Dermis blood vessel endothelial cell (primary cell): ENCODE results near the gene URM1. TPM values are rescaled to one million over a fixed set of nuclear protein-coding genes. Genes with fewer than 3 reads are reported as not detected.
"Not testable (repeated sequence)": the region's sequence is repeated elsewhere in the genome, so short reads cannot be mapped to it uniquely, and the experiment has no call there.

ENCODE experiments used
- DNase-seq: peaks from one replicate; pipeline ENCODE4 v3.0.0; 2010
- total RNA-seq: library from RNA; depleted of rRNA; stranded (reverse); fragments of >200 nt; gene quantifications from 2 replicates; pipeline ENCODE4 v1.2.3, GENCODE V29; 2014

The URM1 gene
- 64.8 and 97.7 TPM in 2 replicates for total RNA-seq

DNA sequence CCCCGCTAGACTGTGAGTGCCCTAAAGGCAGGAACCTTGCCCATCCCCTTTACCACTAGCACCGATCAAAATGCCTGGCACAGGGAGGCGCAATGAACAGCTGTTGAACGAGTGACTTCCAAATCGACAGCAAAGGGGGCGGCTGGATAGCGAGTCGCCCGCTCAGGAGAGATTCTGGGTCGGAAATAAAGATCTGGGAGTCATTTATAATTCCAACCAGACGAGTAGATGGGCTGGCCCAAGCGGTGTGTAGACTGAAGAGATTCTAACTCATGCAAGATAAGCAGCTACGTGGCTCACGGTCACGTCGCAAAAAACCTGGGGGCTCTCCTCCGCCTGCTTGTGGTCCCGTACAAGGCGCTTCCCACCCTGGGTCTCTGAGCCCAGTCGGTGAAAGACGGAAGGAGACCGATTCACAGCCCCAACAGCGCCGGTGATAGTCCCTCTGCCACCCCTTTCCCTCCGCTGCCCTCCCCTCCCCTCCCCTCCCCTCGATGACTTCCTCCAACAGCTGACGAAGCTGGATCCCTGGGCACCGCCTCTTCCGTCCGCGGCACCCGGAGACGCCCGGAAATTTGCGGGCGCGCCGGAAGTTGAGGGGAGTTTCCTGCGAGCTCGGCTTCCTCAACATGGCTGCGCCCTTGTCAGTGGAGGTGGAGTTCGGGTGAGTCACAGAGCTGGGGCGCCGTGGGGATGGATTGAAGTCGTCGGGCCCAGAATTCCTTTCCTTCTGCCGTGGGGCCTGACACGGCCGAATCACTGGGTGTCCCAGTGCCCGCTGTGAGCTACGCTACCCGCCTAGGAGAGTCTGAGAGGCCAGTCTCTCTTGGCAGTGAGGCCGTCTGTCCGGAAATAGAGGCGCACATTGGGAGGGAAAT, at the start of gene URM1:
TSS of gene URM1 (plus strand) at position 623 of the 878 bp plus-strand sequence. CDS start at position 630, 7 bp downstream.
- peak; percentile 96 for DNase-seq

DNA sequence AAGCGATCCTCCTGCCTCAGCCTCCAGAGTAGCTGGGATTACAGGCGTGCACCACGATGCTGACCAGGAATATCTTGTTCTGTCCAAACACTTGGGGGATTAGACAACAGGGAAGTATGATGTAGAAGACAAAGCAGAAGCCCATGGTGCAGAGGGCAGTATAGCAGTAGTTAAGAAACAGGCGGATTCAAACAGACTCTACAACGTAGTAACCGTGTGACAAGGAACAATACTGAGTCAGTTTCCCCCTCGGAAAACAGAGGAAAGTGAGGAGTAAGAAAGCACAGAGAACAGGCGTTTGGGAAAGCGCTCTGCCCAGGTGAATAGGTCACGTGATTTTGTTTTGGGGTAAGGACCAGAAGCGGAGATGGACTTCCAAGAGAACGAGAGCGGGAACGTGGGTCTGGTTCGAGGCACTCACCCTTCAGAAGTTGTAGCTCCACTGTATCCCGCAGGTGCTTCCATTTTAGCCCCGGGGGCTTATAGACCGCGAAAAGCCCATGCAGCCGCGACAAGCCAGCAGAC, 49.2 kb upstream of the URM1 start:
- DNase-seq, result peak; percentile 42

DNA sequence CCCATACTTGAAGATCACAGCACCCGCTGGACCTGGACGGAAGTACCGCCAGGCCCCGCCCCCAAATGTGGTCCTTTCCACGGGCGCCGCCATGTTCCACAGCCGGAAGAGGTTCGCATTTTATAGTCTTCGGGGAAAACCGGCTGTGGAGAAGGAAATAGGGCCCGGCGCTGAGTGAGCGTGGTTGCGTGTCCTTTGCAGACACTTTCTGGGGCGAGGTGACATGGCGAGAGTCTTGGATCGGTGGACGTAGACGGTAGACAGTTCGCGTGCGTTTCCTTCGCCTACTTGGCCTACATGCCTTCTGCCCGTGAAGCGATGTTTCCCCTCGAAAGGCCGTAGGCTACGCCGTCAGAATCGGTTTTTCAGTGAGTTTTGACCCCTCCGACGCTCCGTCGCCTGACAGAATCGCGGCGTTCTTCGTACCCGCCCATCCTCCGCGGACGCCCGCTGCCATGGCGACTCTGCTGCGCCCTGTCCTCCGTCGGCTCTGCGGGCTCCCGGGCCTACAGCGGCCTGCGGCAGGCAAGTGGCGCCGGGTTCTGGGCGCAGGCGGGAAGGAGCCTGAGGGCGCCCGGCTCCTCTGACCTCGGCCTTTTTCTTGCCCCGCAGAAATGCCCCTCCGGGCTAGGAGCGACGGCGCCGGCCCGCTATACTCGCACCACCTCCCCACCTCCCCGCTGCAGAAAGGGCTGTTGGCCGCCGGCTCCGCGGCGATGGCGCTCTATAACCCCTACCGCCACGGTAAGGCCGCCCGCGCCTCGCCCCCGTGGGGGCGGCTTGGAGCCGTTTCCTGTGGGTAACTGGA, 48.6 kb upstream of the URM1 start, which contains the start of the genes COQ4 and TRUB2:
TSS of gene COQ4 (plus strand) at position 436 of the 808 bp plus-strand sequence. CDS start at position 456, 20 bp downstream.
TSS of gene TRUB2 (minus strand) at position 44 of the 808 bp plus-strand sequence. CDS start at position 5, 39 bp downstream.
- DNase-seq, result peak; percentile 96

DNA sequence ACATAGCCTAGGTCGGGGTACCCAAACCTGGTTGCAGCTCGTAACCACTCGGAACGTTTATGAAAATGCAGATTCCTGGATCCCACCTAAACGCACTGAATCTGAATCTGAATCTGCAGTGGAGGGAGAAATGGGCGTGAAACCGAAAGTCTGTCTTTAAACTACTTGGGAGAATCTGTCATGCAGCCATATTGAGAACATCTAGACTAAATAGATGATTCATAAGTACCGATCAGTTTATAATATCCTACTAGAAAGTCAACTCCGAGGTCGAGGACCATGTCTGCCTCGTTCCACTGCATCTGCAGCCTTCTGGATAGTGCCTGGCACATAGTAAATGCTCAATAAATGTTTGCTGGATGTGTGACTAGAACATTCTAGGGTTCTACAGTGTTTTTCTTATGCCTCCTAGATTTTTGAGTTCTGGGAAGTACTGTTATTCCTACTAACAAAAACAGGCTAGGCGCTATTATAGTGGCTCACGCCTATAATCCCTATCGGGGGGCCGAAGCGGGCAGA, 47.9 kb upstream of the URM1 start:
- DNase-seq, result peak; percentile 41

DNA sequence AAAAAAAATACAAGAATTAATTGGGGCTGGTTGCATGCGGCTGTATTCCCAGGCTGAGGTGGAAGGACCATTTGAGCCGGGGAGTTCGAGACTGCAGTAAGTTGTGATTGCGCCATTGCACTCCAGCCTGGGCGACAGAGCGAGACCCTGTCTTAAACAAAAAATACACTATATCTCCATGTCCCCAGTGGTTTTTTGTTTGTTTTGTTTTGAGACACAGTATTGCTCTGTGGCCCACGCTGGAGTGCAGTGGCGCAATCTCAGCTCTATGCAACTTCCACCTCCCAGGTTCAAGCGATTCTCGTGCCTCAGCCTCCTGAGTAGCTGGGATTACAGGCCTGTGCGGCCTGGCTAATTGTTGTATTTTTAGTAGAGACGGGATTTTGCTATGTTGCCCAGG, 47.4 kb upstream of the URM1 start:
- no peak for DNase-seq

DNA sequence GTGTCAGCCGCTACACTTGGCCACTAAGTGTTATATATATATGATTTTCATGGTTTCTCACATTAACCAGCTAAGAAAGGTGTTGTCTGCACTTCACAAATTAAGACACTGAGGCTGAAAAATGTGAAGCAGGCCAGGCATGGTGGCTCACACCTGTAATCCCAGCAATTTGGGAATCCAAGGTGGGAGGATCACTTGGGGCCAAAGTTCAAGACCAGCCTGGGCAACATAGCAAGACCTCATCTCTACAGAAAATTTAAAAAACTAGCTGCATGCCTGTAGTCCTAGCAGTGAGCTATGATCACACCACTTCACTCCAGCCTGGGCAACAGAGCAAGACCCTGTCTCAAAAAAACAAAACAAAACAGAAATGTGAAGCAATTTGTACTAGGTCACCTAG, 46.8 kb upstream of the URM1 start:
- no peak for DNase-seq

DNA sequence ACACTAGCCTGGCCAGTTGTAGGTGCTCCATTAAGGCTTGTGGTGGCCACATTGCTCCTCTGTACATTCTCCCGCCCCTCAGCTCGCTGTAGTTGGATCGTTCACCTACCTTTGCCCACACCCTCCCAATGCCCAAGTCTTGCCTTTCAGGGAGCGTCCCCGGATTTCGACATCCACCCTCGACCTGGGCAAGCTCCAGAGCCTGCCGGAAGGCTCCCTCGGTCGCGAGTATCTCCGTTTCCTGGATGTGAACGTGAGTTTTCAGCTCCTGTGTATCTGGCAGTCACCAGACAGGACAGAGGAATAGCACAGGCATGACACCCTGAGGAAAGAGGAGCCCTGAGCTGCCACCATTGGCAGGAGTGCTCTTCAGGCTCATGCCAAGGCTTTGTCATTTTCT, 45.5 kb upstream of the URM1 start:
- DNase-seq, result no peak

DNA sequence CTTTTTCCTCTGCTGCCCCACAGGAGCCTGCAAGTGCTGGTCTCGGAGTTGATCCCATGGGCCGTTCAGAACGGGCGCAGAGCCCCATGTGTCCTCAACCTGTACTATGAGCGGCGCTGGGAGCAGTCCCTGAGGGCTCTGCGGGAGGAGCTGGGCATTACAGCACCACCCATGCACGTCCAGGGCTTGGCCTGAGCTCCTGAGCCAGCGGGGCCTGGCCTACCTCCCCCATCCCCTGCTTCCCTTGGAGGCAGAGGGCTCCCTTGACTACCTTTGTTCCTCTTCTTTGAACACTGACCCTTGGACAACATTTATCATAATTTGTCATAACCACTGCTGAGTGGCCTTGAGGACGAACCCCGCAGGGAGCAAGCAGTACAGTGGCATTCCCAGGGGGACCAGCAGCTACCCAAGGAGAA, 37.7 kb upstream of the URM1 start:
- no peak for DNase-seq

DNA sequence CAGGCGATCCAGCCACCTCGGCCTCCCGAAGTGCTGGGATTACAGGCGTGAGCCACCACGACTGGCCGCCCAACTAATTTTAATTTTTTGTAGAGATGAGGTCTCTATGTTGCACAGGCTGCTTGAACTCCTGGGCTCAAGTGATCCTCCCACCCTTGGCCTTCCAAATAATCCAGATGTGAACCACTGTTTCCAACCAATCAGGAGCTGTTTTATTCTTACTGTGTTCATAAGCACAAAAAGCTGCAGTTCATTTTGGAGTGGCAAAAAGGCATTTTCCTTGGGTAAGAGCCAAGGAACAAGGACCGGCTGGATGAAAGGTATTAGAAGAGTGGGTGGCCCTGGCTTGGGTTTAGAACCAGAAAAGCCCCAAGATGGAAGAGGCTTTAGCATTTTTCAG, 36.0 kb upstream of the URM1 start:
- DNase-seq, result no peak

DNA sequence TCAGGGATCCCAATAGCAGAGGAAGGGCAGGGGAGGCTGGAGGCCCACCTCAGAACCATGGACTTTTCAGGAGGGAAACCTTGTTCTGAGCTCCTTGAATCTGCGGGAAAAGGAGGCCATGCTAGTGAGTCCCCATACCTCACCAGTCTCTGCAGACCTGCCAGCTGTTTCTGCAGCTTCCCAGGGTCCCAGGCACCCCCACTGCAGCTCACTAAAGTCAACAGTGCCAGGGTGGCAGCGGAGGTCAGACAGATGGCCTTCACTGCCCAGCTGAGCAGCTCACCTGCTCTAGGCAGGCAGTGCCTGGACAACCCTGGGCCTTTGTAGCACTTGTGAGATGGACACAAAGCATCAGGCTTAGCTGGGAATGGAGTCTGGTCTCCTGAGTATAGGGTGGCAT, 35.3 kb upstream of the URM1 start:
- no peak for DNase-seq

DNA sequence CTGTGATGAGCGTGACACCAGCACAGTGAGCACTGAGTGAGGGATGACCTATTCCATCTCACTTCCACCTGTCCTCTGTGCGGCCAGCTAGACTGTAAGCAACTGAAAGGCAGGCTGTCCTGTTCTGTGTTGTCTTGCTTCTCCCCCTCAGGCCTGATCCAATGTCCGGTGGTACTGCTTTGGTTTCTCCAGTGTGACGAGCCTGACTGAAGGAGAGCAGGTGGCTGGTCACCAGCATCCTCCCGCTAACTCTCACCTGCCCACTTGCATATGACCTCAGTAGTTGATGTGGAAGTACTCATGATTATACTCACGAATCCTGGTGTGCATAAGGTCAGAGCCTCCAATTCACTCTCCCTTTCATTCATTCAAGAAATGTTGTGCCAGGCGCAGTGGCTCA, 33.2 kb upstream of the URM1 start:
- no peak for DNase-seq

DNA sequence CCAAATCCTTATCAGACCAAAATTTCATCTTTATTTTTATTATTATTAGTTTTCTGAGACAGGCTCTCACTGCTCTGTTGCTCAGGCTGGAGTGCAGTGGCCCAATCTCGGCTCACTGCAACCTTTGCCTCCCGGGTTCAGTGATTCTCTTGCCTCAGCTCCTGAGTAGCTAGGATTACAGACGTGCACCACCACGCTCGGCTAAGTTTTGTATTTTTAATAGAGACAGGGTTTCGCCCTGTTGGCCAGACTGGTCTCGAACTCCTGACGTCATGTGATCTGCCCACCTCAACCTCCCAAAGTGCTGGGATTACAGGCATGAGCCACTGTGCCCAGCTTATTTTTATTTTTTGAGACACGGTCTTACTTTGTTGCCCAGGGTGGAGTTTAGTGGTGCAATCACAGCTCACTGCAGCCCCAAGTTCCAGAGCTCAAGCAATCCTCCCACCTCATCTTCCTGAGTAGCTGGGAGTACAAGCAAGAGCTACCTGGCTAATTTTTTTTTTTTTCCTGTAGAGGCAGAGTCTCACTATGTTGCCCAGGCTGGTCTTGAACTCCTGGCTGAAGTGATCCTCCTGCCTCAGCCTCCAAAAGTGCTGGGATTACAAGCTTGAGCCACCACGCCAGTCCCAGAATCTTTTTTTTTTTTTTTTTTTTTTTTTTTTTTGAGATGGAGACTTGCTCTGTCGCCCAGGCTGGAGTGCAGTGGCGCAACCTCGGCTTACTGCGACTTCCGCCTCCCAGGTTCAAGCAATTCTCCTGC, 32.1 kb upstream of the URM1 start:
- DNase-seq, result not testable (repeated sequence)

DNA sequence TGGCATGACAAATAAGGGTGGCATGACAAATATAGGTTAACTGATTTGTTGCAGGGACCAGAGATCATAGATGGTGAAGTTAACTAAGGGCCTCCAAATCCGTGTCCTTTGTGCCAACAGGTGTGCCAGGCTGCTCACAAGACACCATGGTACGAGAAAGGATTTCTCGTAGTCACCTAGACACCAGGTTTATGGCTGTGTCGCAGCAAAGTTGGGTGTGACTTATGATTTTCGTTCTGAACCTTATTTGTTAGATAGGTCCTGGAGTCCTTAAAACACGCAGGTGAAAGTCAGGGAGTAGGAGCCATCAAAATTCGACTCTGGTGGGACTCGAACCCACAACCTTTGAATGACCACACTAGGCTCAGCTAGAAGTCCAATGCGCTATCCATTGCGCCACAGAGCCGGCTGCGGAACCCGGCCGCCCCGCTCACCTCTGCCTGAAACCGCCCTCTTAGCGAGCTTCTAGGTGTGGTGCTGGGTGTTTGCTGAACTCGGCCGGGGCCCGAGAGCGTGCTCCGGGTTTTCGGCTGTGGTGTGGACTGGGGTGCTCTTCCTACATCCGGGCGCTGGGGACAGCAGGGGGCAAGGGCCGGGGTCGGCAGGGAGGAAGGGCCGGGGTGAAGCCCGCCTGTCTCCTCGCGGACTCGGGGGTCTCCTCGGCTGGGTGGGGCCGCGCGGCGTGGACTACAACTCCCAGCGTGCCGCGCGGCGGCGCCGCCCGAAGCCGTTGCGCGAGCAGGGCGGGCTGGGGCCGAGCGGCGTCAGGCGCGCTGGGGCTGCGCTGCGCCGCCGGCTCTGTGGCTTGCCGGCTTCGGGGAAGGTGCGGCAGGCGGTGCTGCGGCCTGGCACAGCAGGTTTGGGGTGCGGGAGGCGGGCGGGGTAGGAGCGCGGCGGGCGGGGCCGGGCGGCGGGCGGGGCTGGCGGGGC, 31.1 kb upstream of the URM1 start, which contains the start of gene SLC27A4:
TSS of gene SLC27A4 (plus strand) at position 767 of the 930 bp plus-strand sequence. CDS start 2,606 bp downstream, outside the sequence.
- peak; percentile 83 for DNase-seq

DNA sequence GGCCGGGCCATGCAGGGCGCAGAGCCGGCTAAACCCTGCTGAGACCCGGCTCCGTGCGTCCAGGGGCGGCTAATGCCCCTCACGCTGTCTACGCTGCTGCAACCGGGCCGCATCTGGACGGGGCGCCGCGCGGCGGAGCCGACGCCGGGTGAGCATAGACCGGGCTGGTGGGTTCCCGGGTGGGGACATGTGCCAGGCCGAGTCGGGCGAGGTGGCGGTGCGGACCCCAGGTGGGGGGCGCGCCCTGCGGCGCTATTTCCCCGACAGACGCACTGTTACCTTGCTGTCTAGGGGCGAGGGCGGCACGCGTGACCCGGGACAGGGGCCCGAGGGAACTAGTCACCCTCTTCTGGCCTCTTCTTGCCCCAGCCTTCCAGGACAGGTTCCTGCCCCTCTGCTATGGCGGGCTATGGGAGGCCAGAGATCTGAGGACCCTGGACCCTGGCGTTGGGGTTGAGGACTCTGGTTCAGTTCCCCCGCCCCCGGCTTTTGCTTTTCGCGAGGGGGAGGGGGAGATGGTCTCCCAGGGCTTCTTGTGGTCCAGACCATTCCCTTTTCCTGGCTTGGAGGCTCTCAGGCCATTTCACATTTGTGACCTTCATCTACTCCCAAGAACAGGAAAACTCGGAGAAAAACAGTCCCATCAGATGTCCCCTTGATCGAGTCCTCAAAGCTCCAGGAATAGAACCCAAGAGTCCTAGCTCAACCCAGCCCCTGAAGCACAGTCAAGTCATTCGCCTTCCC, 30.3 kb upstream of the URM1 start:
- DNase-seq, result peak; percentile 18

DNA sequence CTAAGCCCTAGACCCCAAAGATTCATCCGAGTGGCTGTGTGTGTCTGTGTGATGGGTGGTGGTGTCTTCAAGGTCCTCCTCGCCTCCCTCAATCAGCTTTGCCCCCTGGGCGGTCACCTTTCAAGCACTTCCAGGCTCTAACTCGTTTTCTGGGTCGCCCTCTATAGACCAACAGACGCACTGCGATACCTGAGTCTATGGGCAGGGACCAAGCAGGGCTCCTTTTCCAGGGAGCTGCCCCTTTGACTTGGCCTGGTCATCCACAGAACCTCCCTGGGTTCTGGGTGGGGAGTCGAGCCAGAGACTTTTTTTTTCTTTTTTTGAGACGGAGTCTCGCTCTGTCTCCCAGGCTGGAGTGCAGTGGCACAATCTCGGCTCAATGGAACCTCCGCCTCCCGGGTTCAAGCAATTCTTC, 29.7 kb upstream of the URM1 start:
- DNase-seq, result peak; percentile 86

DNA sequence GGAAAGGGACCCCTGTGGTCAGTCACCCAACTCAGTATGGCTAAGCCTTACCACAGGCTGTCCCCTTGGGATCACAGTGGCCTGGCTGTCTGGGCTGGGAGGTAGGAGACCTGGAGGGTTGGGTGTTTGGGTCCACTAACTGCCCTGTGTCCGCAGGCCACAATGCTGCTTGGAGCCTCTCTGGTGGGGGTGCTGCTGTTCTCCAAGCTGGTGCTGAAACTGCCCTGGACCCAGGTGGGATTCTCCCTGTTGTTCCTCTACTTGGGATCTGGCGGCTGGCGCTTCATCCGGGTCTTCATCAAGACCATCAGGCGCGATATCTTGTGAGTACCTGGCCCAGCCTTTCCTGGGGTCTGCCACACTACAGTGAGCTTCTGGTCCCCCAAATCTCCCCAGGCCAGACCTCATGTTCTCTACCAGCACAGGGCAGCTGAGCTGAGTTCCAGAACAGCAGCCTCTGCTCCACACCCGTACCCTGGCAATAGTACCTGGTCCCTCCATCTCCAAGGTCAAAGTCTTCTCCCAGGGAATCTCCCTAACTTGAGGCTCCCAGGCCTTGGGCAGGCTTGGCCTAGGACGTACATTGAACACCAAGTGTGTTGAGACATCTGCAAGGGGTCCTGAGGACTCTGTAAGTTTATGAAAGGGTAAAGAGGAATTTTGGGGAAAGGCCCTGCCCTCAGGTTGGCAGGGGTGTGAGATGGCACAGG, 28.0 kb upstream of the URM1 start:
- no peak for DNase-seq

DNA sequence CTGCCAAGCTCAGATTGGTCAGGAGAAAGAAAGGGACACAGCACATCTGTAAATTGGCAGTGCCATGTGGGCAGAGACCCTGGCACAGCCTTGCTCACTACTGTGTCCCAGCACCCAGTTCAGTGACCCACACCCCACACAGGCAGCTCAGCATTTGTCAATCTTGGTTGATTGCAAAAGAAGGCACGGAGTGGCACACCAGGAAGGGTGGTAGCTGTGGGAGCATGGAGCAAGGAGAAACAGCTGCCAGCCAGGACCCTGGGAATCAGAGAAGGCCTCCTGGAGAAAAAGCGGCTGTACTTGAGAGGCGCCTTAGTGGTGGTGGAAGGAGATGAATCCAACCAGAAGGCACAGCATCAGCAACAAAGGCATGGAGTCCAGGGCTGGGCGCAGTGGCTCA, 27.3 kb upstream of the URM1 start:
- DNase-seq, result no peak

DNA sequence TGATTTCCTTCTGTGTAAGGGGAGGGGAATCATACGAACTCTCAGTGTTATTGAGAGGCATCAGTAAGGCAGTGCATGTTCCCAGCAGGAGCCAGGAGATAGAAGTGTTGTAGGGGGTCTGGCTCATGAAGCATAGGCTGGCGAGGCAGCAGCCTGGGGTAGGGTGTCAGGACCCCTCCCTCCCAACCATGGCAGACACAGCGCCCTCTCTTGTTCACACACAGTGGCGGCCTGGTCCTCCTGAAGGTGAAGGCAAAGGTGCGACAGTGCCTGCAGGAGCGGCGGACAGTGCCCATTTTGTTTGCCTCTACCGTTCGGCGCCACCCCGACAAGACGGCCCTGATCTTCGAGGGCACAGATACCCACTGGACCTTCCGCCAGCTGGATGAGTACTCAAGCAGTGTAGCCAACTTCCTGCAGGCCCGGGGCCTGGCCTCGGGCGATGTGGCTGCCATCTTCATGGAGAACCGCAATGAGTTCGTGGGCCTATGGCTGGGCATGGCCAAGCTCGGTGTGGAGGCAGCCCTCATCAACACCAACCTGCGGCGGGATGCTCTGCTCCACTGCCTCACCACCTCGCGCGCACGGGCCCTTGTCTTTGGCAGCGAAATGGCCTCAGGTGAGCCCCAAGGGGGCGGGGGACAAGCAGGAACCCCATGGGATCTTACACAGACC, 26.1 kb upstream of the URM1 start:
- DNase-seq, result no peak

DNA sequence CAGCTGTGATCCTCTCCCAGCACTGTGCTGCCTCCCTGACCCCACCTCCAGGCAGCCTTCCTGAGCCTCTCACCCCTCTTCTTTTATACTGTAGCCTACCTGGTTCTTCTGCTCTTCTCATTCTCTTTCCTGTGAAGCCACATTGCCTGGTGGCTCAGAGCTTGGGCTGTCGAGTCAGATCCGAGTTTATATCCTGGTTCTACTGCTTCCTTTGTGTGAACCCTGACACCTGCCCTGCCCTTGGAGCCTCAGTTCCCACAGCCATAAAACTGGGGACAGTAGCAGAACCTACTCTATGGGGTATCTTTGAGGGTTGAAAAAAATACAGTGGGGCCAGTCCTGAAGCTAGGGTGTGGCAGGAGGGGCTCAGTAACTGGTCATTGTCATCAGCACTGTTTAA, 22.0 kb upstream of the URM1 start:
- DNase-seq, result no peak
